Activated CD4-positive, alpha-beta T cell treated with anti-CD3 and anti-CD28 coated beads for 36 hours (primary cell): Measurements from ENCODE around the gene IKZF4. TPM values are rescaled to one million over a fixed set of nuclear protein-coding genes. Genes with fewer than 3 reads are reported as not detected.
"Not testable (repeated sequence)": the region's sequence is repeated elsewhere in the genome, so short reads cannot be mapped to it uniquely, and the experiment has no call there.

Experiments
- ATAC-seq: fragments of 200-7000 bp; cut with Tn5 transposase; one replicate; pipeline ENCODE4 v1.10.0; 2021; ENCODE audit warnings: mild to moderate bottlenecking, moderate library complexity
- CTCF ChIA-PET: fragments of 350-600 bp; sonication (Branson Sonifier 250); formaldehyde crosslinking; loops from one replicate; lab custom pipeline; 2021; ENCODE audit warnings: antibody characterized with exemption; lab: Charles Lee
- POLR2A ChIA-PET: fragments of 350-600 bp; sonication (Branson Sonifier 250); formaldehyde crosslinking; loops from one replicate; lab custom pipeline; 2021; ENCODE audit warnings: antibody characterized with exemption, inconsistent platforms; lab: Charles Lee
- DNase-seq: peaks from one replicate; pipeline ENCODE4 v3.0.0-alpha.2; 2020
- H3K27ac Mint-ChIP-seq: one replicate; pipeline ENCODE4 v1.8.0; 2021; ENCODE audit warnings: mixed read lengths
- H3K27me3 Mint-ChIP-seq: one replicate; pipeline ENCODE4 v1.8.0; 2021; ENCODE audit warnings: mixed read lengths
- H3K36me3 Mint-ChIP-seq: one replicate; pipeline ENCODE4 v1.8.0; 2021; ENCODE audit warnings: low read depth, mixed read lengths
- H3K4me1 Mint-ChIP-seq: one replicate; pipeline ENCODE4 v1.8.0; 2021; ENCODE audit warnings: mixed read lengths
- H3K4me3 Mint-ChIP-seq: one replicate; pipeline ENCODE4 v1.8.0; 2021; ENCODE audit warnings: mild to moderate bottlenecking, moderate library complexity, mixed read lengths
- H3K9me3 Mint-ChIP-seq: one replicate; pipeline ENCODE4 v1.8.0; 2021; ENCODE audit warnings: low read depth, mixed read lengths
- intact Hi-C, 2 experiments: fragments of 100-400 bp; cut with DNase I in 1 of 2; cut with micrococcal nuclease in 1 of 2; formaldehyde crosslinking; loops; one replicate each; pipeline versions ENCODE4 v1.14.2 to v1.15.1; 2022 to 2024; cut with DNase I, micrococcal nuclease
- total RNA-seq, 2 experiments: library from RNA; stranded (reverse); gene quantifications; one replicate each; pipeline ENCODE4 v1.2.3, GENCODE V29; 2021

Gene IKZF4
- total RNA-seq, 2 experiments from 2014 or later, result 14.9 to 16.3 TPM

- ChIA-PET CTCF (interaction anchor here (1.0 to 7.1 kb wide), 9 partner anchors 9 to 245 kb away, joined by 3 to 57 read pairs (median 4); partner anchors contain the start of genes RAB5B and SUOX), POLR2A (interaction anchor here (0.6 to 1.6 kb wide), 4 partner anchors 9 to 153 kb away, joined by 4 to 7 read pairs (median 5); partner anchors contain the start of genes DNAJC14 and RAB5B)
- H3K4me1 Mint-ChIP-seq, result peaks cover 10% of the 10 kb centered on the region
- no peaks in the 10 kb centered on the region for H3K9me3 Mint-ChIP-seq
- H3K36me3 Mint-ChIP-seq, result peaks cover 22% of the 10 kb centered on the region
- DNase-seq (no peak), ATAC-seq (no peak)
- H3K4me3 Mint-ChIP-seq, result no peak overlapping the region
- H3K27me3 Mint-ChIP-seq, result no peaks in the 10 kb centered on the region
- intact Hi-C loops, result no loop called here
- H3K27ac Mint-ChIP-seq, result no peak overlapping the region
These were observed 38.4 kb upstream of the IKZF4 start for GRCh38 chr12:55982319-55982936.

- no peaks in the 10 kb centered on the region for H3K9me3 Mint-ChIP-seq
- H3K4me1 Mint-ChIP-seq, result peaks cover 6% of the 10 kb centered on the region
- intact Hi-C loops, result no loop called here
- no peaks in the 10 kb centered on the region for H3K27me3 Mint-ChIP-seq
- H3K36me3 Mint-ChIP-seq, result peaks cover 26% of the 10 kb centered on the region
- no peak for DNase-seq
- CTCF ChIA-PET, result interaction anchor here (0.6 to 7.1 kb wide), 7 partner anchors 10 to 245 kb away, joined by 3 to 57 read pairs (median 3); partner anchors contain the start of genes RAB5B and SUOX
- no peak overlapping the region for H3K27ac Mint-ChIP-seq
- no peak for ATAC-seq
- POLR2A ChIA-PET, result interaction anchor here (1.6 kb wide), 1 partner anchor 10 kb away, joined by 7 read pairs; the partner anchor contains the start of gene RAB5B
- no peak overlapping the region for H3K4me3 Mint-ChIP-seq
These were observed 37.5 kb upstream of the IKZF4 start for GRCh38 chr12:55983232-55983842.

GRCh38 chr12:55984861-55985260 is 36.0 kb upstream of the IKZF4 start:
- intact Hi-C loops, result no loop called here
- CTCF ChIA-PET, result interaction anchor here (1.3 to 7.1 kb wide), 3 partner anchors 11 to 246 kb away, joined by 5 to 57 read pairs (median 6); partner anchors contain the start of genes RAB5B and SUOX
- Mint-ChIP-seq H3K36me3 (peaks cover 33% of the 10 kb centered on the region), H3K9me3 (no peaks in the 10 kb centered on the region), H3K4me3 (no peak overlapping the region), H3K27ac (no peak overlapping the region), H3K27me3 (no peaks in the 10 kb centered on the region), H3K4me1 (peaks cover 5% of the 10 kb centered on the region)
- ATAC-seq (no peak), DNase-seq (no peak)
- POLR2A ChIA-PET, result no interaction called here

GRCh38 chr12:55985341-55985740 is 35.5 kb upstream of the IKZF4 start:
- DNase-seq (no peak), ATAC-seq (no peak)
- ChIA-PET POLR2A (interaction anchor here (0.6 kb wide), 1 partner anchor 167 kb away, joined by 3 read pairs; the partner anchor contains the start of gene ORMDL2), CTCF (interaction anchor here (0.7 to 7.1 kb wide), 4 partner anchors 11 to 247 kb away, joined by 3 to 57 read pairs (median 6); partner anchors contain the start of genes RAB5B and SUOX)
- no peaks in the 10 kb centered on the region for H3K9me3 Mint-ChIP-seq
- peaks cover 36% of the 10 kb centered on the region for H3K36me3 Mint-ChIP-seq
- H3K4me3 Mint-ChIP-seq, result no peak overlapping the region
- H3K27ac Mint-ChIP-seq, result no peak overlapping the region
- H3K27me3 Mint-ChIP-seq, result no peaks in the 10 kb centered on the region
- peaks cover 5% of the 10 kb centered on the region for H3K4me1 Mint-ChIP-seq
- intact Hi-C loops, result no loop called here

GRCh38 chr12:55985976-55986375 is 34.9 kb upstream of the IKZF4 start:
- ATAC-seq, H3K9me3 Mint-ChIP-seq, H3K27ac Mint-ChIP-seq, DNase-seq, intact Hi-C loops, H3K4me1 Mint-ChIP-seq, H3K4me3 Mint-ChIP-seq, H3K27me3 Mint-ChIP-seq: not testable (repeated sequence)
- CTCF ChIA-PET, result interaction anchor here (0.7 to 7.1 kb wide), 3 partner anchors 8 to 14 kb away, joined by 3 to 57 read pairs (median 3); partner anchors contain the start of gene SUOX
- POLR2A ChIA-PET, result interaction anchor here (0.6 kb wide), 1 partner anchor 168 kb away, joined by 3 read pairs; the partner anchor contains the start of gene ORMDL2
- peaks cover 37% of the 10 kb centered on the region for H3K36me3 Mint-ChIP-seq

- Mint-ChIP-seq H3K36me3 (peaks cover 39% of the 10 kb centered on the region), H3K4me3 (no peak overlapping the region), H3K4me1 (peaks cover 7% of the 10 kb centered on the region), H3K9me3 (no peaks in the 10 kb centered on the region), H3K27ac (no peak overlapping the region), H3K27me3 (no peaks in the 10 kb centered on the region)
- ChIA-PET CTCF (interaction anchor here (0.7 to 1.5 kb wide), 7 partner anchors 10 to 358 kb away, joined by 3 to 5 read pairs (median 3); partner anchors contain the start of gene RAB5B), POLR2A (no interaction called here)
- ATAC-seq, result no peak
- no peak for DNase-seq
- intact Hi-C loops, result no loop called here
These were observed 29.7 kb upstream of the IKZF4 start for GRCh38 chr12:55991110-55991509.

- no peak overlapping the region for H3K4me3 Mint-ChIP-seq
- peaks cover 32% of the 10 kb centered on the region for H3K36me3 Mint-ChIP-seq
- peak overlapping the region; percentile 5 for H3K27ac Mint-ChIP-seq
- peaks cover 14% of the 10 kb centered on the region for H3K4me1 Mint-ChIP-seq
- CTCF ChIA-PET, result interaction anchor here (0.6 to 1.2 kb wide), 4 partner anchors 12 to 56 kb away, joined by 3 to 4 read pairs (median 3); no protein-coding TSS in a partner anchor
- peaks cover 2% of the 10 kb centered on the region for H3K27me3 Mint-ChIP-seq
- DNase-seq, result no peak
- no peaks in the 10 kb centered on the region for H3K9me3 Mint-ChIP-seq
- POLR2A ChIA-PET, result no interaction called here
- ATAC-seq, result no peak
- intact Hi-C loops, result no loop called here
These were observed 27.5 kb upstream of the IKZF4 start for GRCh38 chr12:55993230-55993853.

GRCh38 chr12:55995366-55995765 is 25.5 kb upstream of the IKZF4 start:
- DNase-seq (no peak), ATAC-seq (no peak)
- intact Hi-C loops, result no loop called here
- H3K36me3 Mint-ChIP-seq, result peaks cover 22% of the 10 kb centered on the region
- ChIA-PET CTCF (interaction anchor here (0.7 to 5.8 kb wide), 33 partner anchors 11 to 646 kb away, joined by 3 to 69 read pairs (median 5); partner anchors contain the start of genes IKZF4, PA2G4 and RAB5B), POLR2A (interaction anchor here (0.7 to 1.3 kb wide), 3 partner anchors 49 to 271 kb away, joined by 3 to 6 read pairs (median 3); no protein-coding TSS in a partner anchor)
- H3K27ac Mint-ChIP-seq, result no peak overlapping the region
- H3K4me3 Mint-ChIP-seq, result no peak overlapping the region
- peaks cover 20% of the 10 kb centered on the region for H3K4me1 Mint-ChIP-seq
- peaks cover 3% of the 10 kb centered on the region for H3K27me3 Mint-ChIP-seq
- H3K9me3 Mint-ChIP-seq, result no peaks in the 10 kb centered on the region

GRCh38 chr12:55996201-55996714 is 24.6 kb upstream of the IKZF4 start:
- H3K9me3 Mint-ChIP-seq, result no peaks in the 10 kb centered on the region
- peaks cover 20% of the 10 kb centered on the region for H3K4me1 Mint-ChIP-seq
- ChIA-PET CTCF (interaction anchor here (0.6 to 5.8 kb wide), 40 partner anchors 11 to 1413 kb away, joined by 3 to 69 read pairs (median 5); partner anchors contain the start of genes IKZF4, PA2G4 and RAB5B), POLR2A (interaction anchor here (0.7 to 1.3 kb wide), 7 partner anchors 14 to 270 kb away, joined by 3 to 6 read pairs (median 4); partner anchors contain the start of gene RAB5B)
- peaks cover 3% of the 10 kb centered on the region for H3K27me3 Mint-ChIP-seq
- peak overlapping the region; percentile 56 for H3K4me3 Mint-ChIP-seq
- peak; percentile 61 for ATAC-seq
- peak overlapping the region; percentile 37 for H3K27ac Mint-ChIP-seq
- DNase-seq, result peak; percentile 79
- peaks cover 14% of the 10 kb centered on the region for H3K36me3 Mint-ChIP-seq
- intact Hi-C loops, result loop anchor here (1.0 kb wide), 3 partner anchors 33 to 108 kb away; partner anchors contain the start of genes RPS26 (in 2 of the 2) and PA2G4 (in 1 of the 2)
